ENCODE measurements around the gene UBC. TPM values are rescaled to one million over a fixed set of nuclear protein-coding genes. Genes with fewer than 3 reads are reported as not detected.

Gene UBC
- total RNA-seq, 1 experiment from 2014 or later: 523 TPM

DNA sequence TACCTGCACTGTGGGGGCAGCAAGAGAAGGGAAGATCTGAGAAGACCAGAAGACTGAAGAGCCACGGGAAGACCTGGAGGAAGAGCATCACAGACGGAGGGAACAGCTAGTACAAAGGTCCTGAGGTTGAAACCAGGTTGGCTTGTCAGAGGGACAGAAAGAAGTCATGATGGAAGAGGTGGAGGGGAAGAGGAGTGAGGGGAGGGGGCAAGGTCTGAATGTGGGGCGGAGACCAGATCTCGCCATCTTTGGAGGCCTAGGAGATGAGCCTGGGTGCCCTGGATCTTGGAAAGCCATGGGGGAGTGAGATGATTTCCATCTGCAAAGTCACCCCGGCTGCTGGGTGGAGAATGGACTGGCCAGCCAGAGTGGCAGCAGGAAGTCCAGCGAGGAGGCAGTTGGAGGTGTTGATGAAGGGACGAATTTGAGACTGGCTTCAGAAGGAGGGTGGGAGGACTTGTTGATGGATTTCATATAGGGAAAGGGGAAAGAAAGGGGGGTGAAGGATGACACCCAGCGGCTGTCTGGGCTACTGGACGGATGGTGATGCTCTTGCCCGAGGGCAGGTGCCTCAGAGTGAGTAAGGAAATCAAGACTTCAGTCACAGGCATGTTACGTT lies 14.6 kb upstream of the UBC start:
- Histone ChIP-seq H3K4ac (ENCODE audit: low read depth, low read length) (no peak overlapping the region), H3K23me2 (ENCODE audit: insufficient read length, low read depth, low read length, poor library complexity, severe bottlenecking) (no peaks in the 10 kb centered on the region), H3K4me2 (ENCODE audit: insufficient read depth, insufficient read length, low read length) (no peak overlapping the region), H3K4me1 (ENCODE audit: insufficient read depth, low read length) (peaks cover 2% of the 10 kb centered on the region), H2BK15ac (ENCODE audit: low read depth, low read length) (no peak overlapping the region), H3K18ac (ENCODE audit: insufficient read length, low read depth, low read length) (no peak overlapping the region), H3K9ac (ENCODE audit: extremely low read depth, insufficient read length, low read length) (no peak overlapping the region), H4K91ac (ENCODE audit: insufficient read length, low read depth, low read length) (no peak overlapping the region), H3K79me1 (ENCODE audit: insufficient read depth, low read depth, low read length, poor library complexity, severe bottlenecking) (no peaks in the 10 kb centered on the region), H2BK5ac (ENCODE audit: insufficient read length, low read length) (no peak overlapping the region), H3K79me2 (ENCODE audit: insufficient read depth, low read length) (no peaks in the 10 kb centered on the region), H4K20me1 (ENCODE audit: control insufficient read depth, insufficient read depth, insufficient read length) (no peaks in the 10 kb centered on the region), H2AFZ (ENCODE audit: low read length) (no peak overlapping the region), H2BK120ac (ENCODE audit: low read depth, low read length, poor library complexity, severe bottlenecking) (no peak overlapping the region), H3K9me3 (ENCODE audit: control insufficient read depth, low read depth, low read length) (no peaks in the 10 kb centered on the region), H3K56ac (ENCODE audit: insufficient read length, low read depth, low read length) (no peak overlapping the region), H2BK20ac (ENCODE audit: low read depth, low read length, poor library complexity, severe bottlenecking) (no peak overlapping the region), H3T11ph (ENCODE audit: low read length) (no peak overlapping the region), H4K5ac (ENCODE audit: insufficient read length, low read depth, low read length) (no peak overlapping the region), H3K14ac (ENCODE audit: insufficient read depth, low read length) (no peak overlapping the region), H2BK12ac (ENCODE audit: insufficient read length, low read depth, low read length) (no peak overlapping the region), H4K8ac (replicated peaks; ENCODE audit: insufficient read length, low read depth, low read length) (no peak overlapping the region), H3K27me3 (ENCODE audit: insufficient read depth, low read length) (no peaks in the 10 kb centered on the region), H3K23ac (ENCODE audit: insufficient read length, low read depth, low read length) (no peak overlapping the region), H3K27ac (ENCODE audit: insufficient read length, low read depth, low read length) (no peak overlapping the region), H2AK5ac (ENCODE audit: insufficient read length, low read length) (no peak overlapping the region)
- H3K27ac Mint-ChIP-seq: no peak overlapping the region
- WGBS (ENCODE audit: extremely low coverage, insufficient read length, low lambda C conversion rate): no CpG with 5 or more reads among the region's 11 CpGs
- H3K4me1 Mint-ChIP-seq: peaks cover 13 to 16% of the 10 kb centered on the region in 2 experiments
- no peak for DNase-seq
- H3K27me3 Mint-ChIP-seq (ENCODE audit: low read depth): peaks cover 9% of the 10 kb centered on the region
- no peaks in the 10 kb centered on the region; a peak in 2 of 7 replicates for H3K36me3 Mint-ChIP-seq (ENCODE audit: insufficient read depth in 1 of 3, low read depth in 3 of 3)
- TF ChIP-seq, protein P1, sequence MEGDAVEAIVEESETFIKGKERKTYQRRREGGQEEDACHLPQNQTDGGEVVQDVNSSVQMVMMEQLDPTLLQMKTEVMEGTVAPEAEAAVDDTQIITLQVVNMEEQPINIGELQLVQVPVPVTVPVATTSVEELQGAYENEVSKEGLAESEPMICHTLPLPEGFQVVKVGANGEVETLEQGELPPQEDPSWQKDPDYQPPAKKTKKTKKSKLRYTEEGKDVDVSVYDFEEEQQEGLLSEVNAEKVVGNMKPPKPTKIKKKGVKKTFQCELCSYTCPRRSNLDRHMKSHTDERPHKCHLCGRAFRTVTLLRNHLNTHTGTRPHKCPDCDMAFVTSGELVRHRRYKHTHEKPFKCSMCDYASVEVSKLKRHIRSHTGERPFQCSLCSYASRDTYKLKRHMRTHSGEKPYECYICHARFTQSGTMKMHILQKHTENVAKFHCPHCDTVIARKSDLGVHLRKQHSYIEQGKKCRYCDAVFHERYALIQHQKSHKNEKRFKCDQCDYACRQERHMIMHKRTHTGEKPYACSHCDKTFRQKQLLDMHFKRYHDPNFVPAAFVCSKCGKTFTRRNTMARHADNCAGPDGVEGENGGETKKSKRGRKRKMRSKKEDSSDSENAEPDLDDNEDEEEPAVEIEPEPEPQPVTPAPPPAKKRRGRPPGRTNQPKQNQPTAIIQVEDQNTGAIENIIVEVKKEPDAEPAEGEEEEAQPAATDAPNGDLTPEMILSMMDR (conservative IDR thresholded peaks at IDR 0.05): peak; percentile 15; the same call in 1 of the 3 replicates
- H3K4me3 Mint-ChIP-seq: peak overlapping the region in 1 of 2 experiments; percentile 49; a peak in 3 of 5 replicates
- peaks cover 3 to 6% of the 10 kb centered on the region in 2 experiments; a peak in 3 of 5 replicates for H3K9me3 Mint-ChIP-seq

All from H9 (cell line).